ENCODE measurements around the gene ROBO1.

DNA sequence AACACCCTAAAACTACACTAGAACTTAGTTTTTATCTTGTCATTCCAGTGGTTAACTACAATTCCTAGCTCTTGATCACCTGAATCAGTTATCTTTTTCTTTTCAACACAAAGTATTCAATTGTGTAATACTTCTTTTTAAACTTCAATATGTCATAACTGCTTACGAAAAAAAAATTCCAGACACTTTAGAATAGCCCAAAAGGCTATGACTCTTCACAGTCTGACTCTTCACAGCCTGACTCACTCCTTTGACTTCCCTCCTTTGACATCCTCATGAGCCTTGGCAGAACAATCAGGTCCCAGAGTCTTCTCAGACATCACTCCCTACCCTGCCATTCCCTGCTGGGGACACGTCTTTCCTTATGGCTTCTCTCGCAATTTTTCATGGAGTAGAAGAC lies 727.1 kb downstream of the ROBO1 start:
- no peak for TF ChIP-seq POLR2A (IDR thresholded peaks at IDR 0.05; ENCODE audit: low read length)
- TF ChIP-seq GATA1 (IDR thresholded peaks at IDR 0.05; ENCODE audit: low read depth, low read length), result no peak
